Adrenal gland (tissue), 12 donors: Measurements from ENCODE around the gene TCL1B. TPM values are rescaled to one million over a fixed set of nuclear protein-coding genes. Genes with fewer than 3 reads are reported as not detected.

ENCODE experiments used
- DNase-seq, 7 donors: peaks; one replicate each; pipeline ENCODE4 v3.0.0-alpha.2; 2019 to 2020
- H3K27ac ChIP-seq, 5 donors: fragments of 200-600 bp; sonication (generic) in 4 of 5; 1 replicate in 3 of 5; 2 replicates in 2 of 5; pipeline versions ENCODE4 v1.5.1 to v1.8.0; 2016 to 2020; ENCODE audit warnings: mild to moderate bottlenecking in 1 of 5
- H3K27me3 ChIP-seq: fragments of 200-600 bp; 2 replicates; pipeline ENCODE4 v1.8.0; 2021
- H3K36me3 ChIP-seq, 2 donors: fragments of 200-600 bp; replicated peaks in 1 of 2; 1 replicate in 1 of 2; 2 replicates in 1 of 2; pipeline versions ENCODE4 v1.5.1 to v1.8.0; 2018 to 2022
- H3K4me1 ChIP-seq, 2 donors: fragments of 200-600 bp; replicated peaks in 1 of 2; 1 replicate in 1 of 2; 2 replicates in 1 of 2; pipeline versions ENCODE4 v1.5.1 to v1.8.0; 2018 to 2021
- H3K4me3 ChIP-seq, 4 donors: fragments of 200-600 bp; sonication (generic) in 3 of 4; one replicate each; pipeline ENCODE4 v1.5.1; 2016 to 2018
- H3K9me3 ChIP-seq, 3 donors: fragments of 200-600 bp; sonication (generic) in 1 of 3; replicated peaks in 1 of 3; 1 replicate in 2 of 3; 2 replicates in 1 of 3; pipeline versions ENCODE4 v1.5.1 to v1.8.0; 2016 to 2021
- CTCF ChIP-seq, 6 experiments: fragments of 450-650 bp in 4 of 6; fragments of 200-600 bp in 2 of 6; sonication (generic) in 1 of 6; IDR thresholded peaks; 1 replicate in 5 of 6; 2 replicates in 1 of 6; pipeline versions ENCODE4 v1.5.1 to v1.8.0; 2016 to 2021; ENCODE audit warnings: antibody characterized with exemption in 6 of 6, mild to moderate bottlenecking in 2 of 6, moderate library complexity in 1 of 6
- POLR2A ChIP-seq, 2 donors: fragments of 450-650 bp; IDR thresholded peaks; one replicate each; pipeline ENCODE4 v1.6.1; 2017; ENCODE audit warnings: antibody characterized with exemption in 2 of 2, mild to moderate bottlenecking in 2 of 2, moderate library complexity in 1 of 2
- WGBS, 4 donors: extraction: QIAGEN DNeasy Blood & Tissue Kit in 2 of 4; methylation state at CpG; one replicate each; pipeline versions ENCODE4 v1.1.5 to v1.1.7; 2013 to 2017; 5-methylcytosine and 5-hydroxymethylcytosine counted together
- intact Hi-C, 2 donors: fragments of 100-400 bp; cut with DNase I; formaldehyde crosslinking; loops; one replicate each; pipeline versions ENCODE4 v1.14.1 to v1.15.0; 2022 to 2023
- polyA plus RNA-seq, 3 donors: library from polyadenylated mRNA; stranded (reverse); fragments of 200-250 nt in 2 of 3; fragments of 350-450 nt in 1 of 3; fragmentation: Illumina TruSeq in 1 of 3; extraction: RNeasy Lipid Tissue Mini Kit (QIAGEN cat#74804) in 1 of 3; gene quantifications; one replicate each; pipeline ENCODE4 v1.2.3, GENCODE V29; 2013 to 2014
- total RNA-seq, 9 donors: library from RNA; depleted of rRNA in 4 of 9; stranded (reverse); fragments of >200 nt in 4 of 9; fragments of 120-200 nt in 1 of 9; fragmentation: NEBNext Ultra II Directional in 1 of 9; extraction: Animal tissue kit (Norgen Biotek cat#: 25700) in 1 of 9; gene quantifications; one replicate each; pipeline versions ENCODE4 v1.1.0 to v1.2.4, GENCODE V29; 2013 to 2023
- donor health status: healthy with polysubstance abuse.
- donor health status: Bipolar disorder and iron deficiency.
- donor health status: DM: yes; HTN: yes; CAD: no.
- donor health status: DM: no; HTN: no; CAD: no.
- donor health status: DM: no; HTN: no; CAD: no.
- donor health status: DM: yes; HTN: yes; CAD: no.

Gene TCL1B
- total and polyA plus RNA-seq, 12 donors, result 0.06 to 0.13 TPM; not detected in 10

GRCh38 chr14:95692109-95692508 lies 5.9 kb downstream of the TCL1B start:
- Histone ChIP-seq H3K36me3 (no peaks in the 10 kb centered on the region), H3K4me3 (no peak overlapping the region), H3K4me1 (no peaks in the 10 kb centered on the region), H3K27ac (no peak overlapping the region), H3K9me3 (no peaks in the 10 kb centered on the region), H3K27me3 (no peaks in the 10 kb centered on the region)
- no peak for DNase-seq
- intact Hi-C loops, result no loop called here
- no peak for TF ChIP-seq CTCF (IDR thresholded peaks at IDR 0.05)
- no peak for TF ChIP-seq POLR2A (IDR thresholded peaks at IDR 0.05)
- WGBS, 4 donors, result 87 to 100% (median 90%) methylated on average over 4 of the region's 4 CpGs

- Histone ChIP-seq H3K4me3 (no peak overlapping the region), H3K36me3 (no peaks in the 10 kb centered on the region), H3K27me3 (no peaks in the 10 kb centered on the region), H3K4me1 (no peaks in the 10 kb centered on the region), H3K27ac (no peak overlapping the region), H3K9me3 (no peaks in the 10 kb centered on the region)
- WGBS, 4 donors, result 66 to 90% (median 82%) methylated on average over 3 to 5 of the region's 5 CpGs
- no peak for TF ChIP-seq POLR2A (IDR thresholded peaks at IDR 0.05)
- intact Hi-C loops, result no loop called here
- no peak for DNase-seq
Measured at GRCh38 chr14:95695051-95695450, 8.8 kb downstream of the TCL1B start.

- H3K27me3 ChIP-seq, result no peaks in the 10 kb centered on the region
- H3K27ac ChIP-seq, result no peak overlapping the region
- 68 to 87% (median 84%) methylated on average over 5 of the region's 5 CpGs for WGBS, 4 donors
- TF ChIP-seq POLR2A (IDR thresholded peaks at IDR 0.05) (no peak), CTCF (IDR thresholded peaks at IDR 0.05) (no peak)
- no peak for DNase-seq
- no peaks in the 10 kb centered on the region for H3K36me3 ChIP-seq
- no peaks in the 10 kb centered on the region for H3K4me1 ChIP-seq
- intact Hi-C loops, result no loop called here
- no peak overlapping the region for H3K4me3 ChIP-seq
- no peaks in the 10 kb centered on the region for H3K9me3 ChIP-seq
Measured at GRCh38 chr14:95695913-95696312, 9.7 kb downstream of the TCL1B start.

GRCh38 chr14:95696741-95697140 lies 10.5 kb downstream of the TCL1B start:
- 73 to 78% (median 75%) methylated on average over 15 of the region's 15 CpGs for WGBS, 4 donors
- intact Hi-C loops, result no loop called here
- H3K36me3 ChIP-seq, result no peaks in the 10 kb centered on the region

More at GRCh38 chr14:95696741-95697140, 10.5 kb downstream of the TCL1B start:
- no peaks in the 10 kb centered on the region for H3K27me3 ChIP-seq
- H3K4me1 ChIP-seq, result no peaks in the 10 kb centered on the region
- H3K9me3 ChIP-seq, result no peaks in the 10 kb centered on the region
- no peak overlapping the region for H3K27ac ChIP-seq
- TF ChIP-seq CTCF (IDR thresholded peaks at IDR 0.05) (no peak), POLR2A (IDR thresholded peaks at IDR 0.05) (no peak)
- H3K4me3 ChIP-seq, result no peak overlapping the region
- no peak for DNase-seq
